GM12874 (cell line): ENCODE measurements around the gene TNFRSF13B.

Experiments used
- CTCF ChIP-seq: IDR thresholded peaks from 2 replicates; pipeline ENCODE4 v1.5.1; 2011; ENCODE audit warnings: low read depth, mild to moderate bottlenecking, control low read depth, low read length, moderate library complexity; ENCODE audit not compliant: insufficient read depth

The TNFRSF13B gene

DNA sequence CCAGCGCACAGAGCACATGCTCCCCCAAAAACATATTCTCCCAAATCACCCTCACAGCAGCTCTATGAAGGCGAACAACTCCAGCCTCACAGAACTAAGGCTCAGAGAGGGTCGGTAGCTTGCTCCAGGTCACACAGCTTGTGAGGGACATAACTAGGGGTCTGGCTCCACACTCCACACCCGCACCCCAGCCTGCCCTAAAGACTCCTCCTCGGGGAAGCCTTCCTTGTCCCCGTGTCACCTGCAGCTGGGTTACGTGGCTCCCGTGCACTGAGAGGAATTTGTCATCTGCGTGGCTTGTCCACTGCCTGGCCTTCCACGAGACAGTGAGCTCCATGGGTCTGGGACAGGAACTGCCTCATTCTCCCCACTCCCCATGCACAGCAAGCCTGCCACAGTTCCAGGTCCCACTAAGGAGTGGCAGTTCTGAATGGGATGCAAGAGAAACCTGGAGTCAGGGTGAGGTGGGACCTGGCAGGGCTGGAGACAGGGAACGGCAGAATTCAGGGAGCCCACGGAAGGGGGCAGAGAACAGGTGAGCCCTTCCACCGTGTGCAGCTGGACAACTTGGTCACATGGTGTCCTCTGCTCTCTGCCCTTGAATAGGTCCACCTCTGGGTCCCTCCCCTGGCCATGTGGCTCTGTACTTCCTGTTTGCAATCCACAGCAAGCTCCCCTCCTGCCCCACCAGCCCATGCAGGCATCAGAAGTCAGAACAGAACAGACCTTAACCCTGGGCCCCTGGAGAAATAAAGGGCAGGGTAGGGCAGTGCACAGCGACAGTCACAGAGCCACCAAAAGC lies 27.4 kb downstream of the TNFRSF13B start:
- TF ChIP-seq CTCF, result no peak

GRCh38 chr17:16943541-16944333 lies 28.2 kb downstream of the TNFRSF13B start:
- no peak for TF ChIP-seq CTCF

GRCh38 chr17:16943032-16943352 lies 28.9 kb downstream of the TNFRSF13B start:
- TF ChIP-seq CTCF, result no peak

- TF ChIP-seq CTCF, result no peak
Observed at GRCh38 chr17:16942141-16943031, 29.5 kb downstream of the TNFRSF13B start.

- no peak for TF ChIP-seq CTCF
Observed at GRCh38 chr17:16941072-16942036, 30.6 kb downstream of the TNFRSF13B start.

DNA sequence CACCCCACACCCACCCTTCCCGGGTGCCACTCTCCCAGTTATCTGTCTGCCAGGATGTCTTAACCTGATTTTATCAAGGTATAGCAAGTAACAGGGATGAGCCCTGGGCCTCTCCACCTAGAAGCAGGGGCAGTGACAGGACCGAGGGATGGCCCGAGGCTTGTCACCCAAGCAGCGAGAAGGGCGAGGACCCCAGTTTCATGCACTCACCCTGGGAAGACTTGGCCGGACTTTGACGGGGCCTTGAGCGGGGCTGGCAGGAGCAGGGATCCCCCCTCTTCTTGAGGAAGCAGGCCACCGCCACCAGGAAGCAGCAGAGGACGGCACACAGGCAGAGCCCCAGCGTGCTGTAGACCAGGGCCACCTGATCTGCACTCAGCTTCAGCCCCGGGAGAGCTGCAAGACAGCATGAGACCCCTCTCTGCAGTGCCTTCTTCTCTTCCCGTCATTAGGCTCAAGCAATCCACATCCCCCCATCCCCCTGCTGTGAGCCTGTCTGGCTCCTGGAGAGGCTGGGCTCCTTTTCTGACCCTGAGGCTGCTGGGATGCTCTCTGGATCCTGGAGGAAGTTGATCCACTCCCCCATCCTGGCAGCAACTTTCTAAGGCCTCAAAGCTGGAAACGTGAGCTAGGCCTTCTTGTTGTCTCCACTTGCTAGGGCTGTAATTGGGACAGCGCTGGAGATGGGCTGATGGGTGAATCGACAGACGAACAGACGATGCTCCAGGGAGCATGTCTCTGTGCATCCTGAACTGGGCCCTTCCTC lies 31.6 kb downstream of the TNFRSF13B start:
- TF ChIP-seq CTCF, result no peak
